ENCODE measurements around the gene ARG1.

- no peak for TF ChIP-seq CTCF (IDR thresholded peaks at IDR 0.05)
- TF ChIP-seq POLR2A (IDR thresholded peaks at IDR 0.05): no peak
Observed at GRCh38 chr6:131586543-131586942, 13.5 kb downstream of the ARG1 start.

Measured in body of pancreas (tissue), 4 donors.